Upper lobe of left lung (tissue), 6 donors: ENCODE data around the gene SLC35A3. TPM values are rescaled to one million over a fixed set of nuclear protein-coding genes. Genes with fewer than 3 reads are reported as not detected.

Source experiments
- ATAC-seq, 2 donors: fragments of 200-7000 bp; cut with Tn5 transposase; one replicate each; pipeline ENCODE4 v1.9.1; 2022; ENCODE audit warnings: mild to moderate bottlenecking in 2 of 2, moderate library complexity in 2 of 2; ENCODE audit not compliant: low FRiP score in 2 of 2
- DNase-seq, 2 donors: peaks; one replicate each; pipeline ENCODE4 v3.0.0-alpha.2; 2019 to 2020
- H3K27ac ChIP-seq, 4 donors: fragments of 200-600 bp; sonication (generic); one replicate each; pipeline ENCODE4 v1.5.1; 2016 to 2019
- H3K27me3 ChIP-seq, 4 donors: fragments of 200-600 bp; sonication (generic); one replicate each; pipeline ENCODE4 v1.5.1; 2017 to 2019
- H3K36me3 ChIP-seq, 4 donors: fragments of 200-600 bp; sonication (generic); one replicate each; pipeline ENCODE4 v1.5.1; 2016 to 2019
- H3K4me1 ChIP-seq, 4 donors: fragments of 200-600 bp; sonication (generic); one replicate each; pipeline ENCODE4 v1.5.1; 2018 to 2019
- H3K4me3 ChIP-seq, 4 donors: fragments of 200-600 bp; sonication (generic); one replicate each; pipeline ENCODE4 v1.5.1; 2017 to 2019; ENCODE audit warnings: mild to moderate bottlenecking in 2 of 4, moderate library complexity in 1 of 4
- H3K9me3 ChIP-seq, 4 donors: fragments of 200-600 bp; sonication (generic); one replicate each; pipeline ENCODE4 v1.5.1; 2018 to 2019
- CTCF ChIP-seq, 6 experiments: fragments of 450-650 bp in 4 of 6; fragments of 200-600 bp in 2 of 6; sonication (generic) in 2 of 6; IDR thresholded peaks; one replicate each; pipeline ENCODE4 v1.5.1; 2016 to 2019; ENCODE audit warnings: antibody characterized with exemption in 6 of 6
- EP300 ChIP-seq, 4 donors: sonication (generic); formaldehyde crosslinking; IDR thresholded peaks; one replicate each; pipeline ENCODE4 v1.5.1; 2017; ENCODE audit warnings: antibody characterized with exemption in 4 of 4, control low read depth in 2 of 4
- POLR2A ChIP-seq, 4 donors: fragments of 450-650 bp; IDR thresholded peaks; one replicate each; pipeline ENCODE4 v1.5.1; 2016 to 2017; ENCODE audit warnings: antibody characterized with exemption in 4 of 4, mild to moderate bottlenecking in 2 of 4
- POLR2AphosphoS5 ChIP-seq, 2 donors: sonication (generic); formaldehyde crosslinking; IDR thresholded peaks; one replicate each; pipeline ENCODE4 v1.5.1; 2017; ENCODE audit warnings: antibody characterized with exemption in 2 of 2
- WGBS, 2 donors: methylation state at CpG; one replicate each; pipeline ENCODE4 v1.1.5; 2017 to 2018; 5-methylcytosine and 5-hydroxymethylcytosine counted together
- total RNA-seq, 6 donors: library from RNA; depleted of rRNA in 4 of 6; stranded (reverse); fragments of >200 nt in 4 of 6; gene quantifications; one replicate each; pipeline versions ENCODE4 v1.1.0 to v1.2.1, GENCODE V29; 2016 to 2021
- donor health status: DM: no; HTN: no; CAD: no; lungs with moderate emphysema.
- donor health status: DM: no; HTN: yes; CAD: no; lungs with severe emphysema.

SLC35A3 gene
- total RNA-seq, 6 donors from 2014 or later: 19.9 to 49.7 (median 25.2) TPM

- TF ChIP-seq EP300 (IDR thresholded peaks at IDR 0.05): no peak
- TF ChIP-seq POLR2A (IDR thresholded peaks at IDR 0.05): no peak
- no peak for TF ChIP-seq POLR2AphosphoS5 (IDR thresholded peaks at IDR 0.05)
- no peak for TF ChIP-seq CTCF (IDR thresholded peaks at IDR 0.05)
- no peak overlapping the region for H3K27ac ChIP-seq
- H3K4me3 ChIP-seq: no peak overlapping the region
- WGBS, 2 donors: 93 to 94% methylated on average over 4 of the region's 4 CpGs
- H3K9me3 ChIP-seq: no peaks in the 10 kb centered on the region
- H3K4me1 ChIP-seq: peaks cover 2 to 12% (median 6%) of the 10 kb centered on the region in 4 donors
- ATAC-seq: no peak
- DNase-seq: no peak
- H3K27me3 ChIP-seq: no peaks in the 10 kb centered on the region
- H3K36me3 ChIP-seq: peaks cover 0 to 38% (median 4%) of the 10 kb centered on the region in 4 donors
These were observed 83.9 kb downstream of the SLC35A3 start for GRCh38 chr1:100053727-100054126.

GRCh38 chr1:100061681-100062080 lies 91.9 kb downstream of the SLC35A3 start:
- TF ChIP-seq POLR2A (IDR thresholded peaks at IDR 0.05) (no peak), CTCF (IDR thresholded peaks at IDR 0.05) (no peak), EP300 (IDR thresholded peaks at IDR 0.05) (no peak), POLR2AphosphoS5 (IDR thresholded peaks at IDR 0.05) (no peak)
- Histone ChIP-seq H3K4me3 (no peak overlapping the region), H3K27me3 (no peaks in the 10 kb centered on the region), H3K4me1 (peaks cover 0 to 4% (median 0%) of the 10 kb centered on the region in 4 donors), H3K36me3 (peaks cover 2 to 91% (median 28%) of the 10 kb centered on the region in 4 donors), H3K9me3 (no peaks in the 10 kb centered on the region), H3K27ac (no peak overlapping the region)
- DNase-seq (no peak), ATAC-seq (no peak)
- 94 to 98% methylated on average over 3 of the region's 3 CpGs for WGBS, 2 donors

- DNase-seq (no peak), ATAC-seq (no peak)
- no peaks in the 10 kb centered on the region for H3K9me3 ChIP-seq
- H3K27ac ChIP-seq: peak overlapping the region in 1 of 4 donors; percentile 27
- TF ChIP-seq POLR2A (IDR thresholded peaks at IDR 0.05): no peak
- TF ChIP-seq POLR2AphosphoS5 (IDR thresholded peaks at IDR 0.05): no peak
- no peak for TF ChIP-seq EP300 (IDR thresholded peaks at IDR 0.05)
- no peak for TF ChIP-seq CTCF (IDR thresholded peaks at IDR 0.05)
- 64 to 78% methylated on average over 1 of the region's 1 CpG for WGBS, 2 donors
- H3K36me3 ChIP-seq: peaks cover 18 to 91% (median 46%) of the 10 kb centered on the region in 4 donors
- peaks cover 0 to 4% (median 0%) of the 10 kb centered on the region in 4 donors for H3K4me1 ChIP-seq
- H3K4me3 ChIP-seq: no peak overlapping the region
- no peaks in the 10 kb centered on the region for H3K27me3 ChIP-seq
These were observed 95.6 kb downstream of the SLC35A3 start for GRCh38 chr1:100065183-100065968.

- Histone ChIP-seq H3K4me3 (no peak overlapping the region), H3K4me1 (peaks cover 0 to 4% (median 0%) of the 10 kb centered on the region in 4 donors), H3K36me3 (peaks cover 16 to 91% (median 40%) of the 10 kb centered on the region in 4 donors), H3K27ac (peak overlapping the region in 1 of 4 donors; percentile 27), H3K27me3 (no peaks in the 10 kb centered on the region), H3K9me3 (no peaks in the 10 kb centered on the region)
- ATAC-seq (no peak), DNase-seq (no peak)
- TF ChIP-seq POLR2AphosphoS5 (IDR thresholded peaks at IDR 0.05) (no peak), CTCF (IDR thresholded peaks at IDR 0.05) (no peak), EP300 (IDR thresholded peaks at IDR 0.05) (no peak), POLR2A (IDR thresholded peaks at IDR 0.05) (no peak)
- 97 to 98% methylated on average over 2 of the region's 2 CpGs for WGBS, 2 donors
These were observed 96.1 kb downstream of the SLC35A3 start for GRCh38 chr1:100065969-100066227.
